K562 (cell line): ENCODE results near the gene HPD. TPM values are rescaled to one million over a fixed set of nuclear protein-coding genes. Genes with fewer than 3 reads are reported as not detected.

Experiments
- C11orf30 ChIP-seq: fragments of 450-650 bp; IDR thresholded peaks from 2 replicates; pipeline ENCODE4 v1.6.1; 2016; ENCODE audit warnings: low read depth, mild to moderate bottlenecking
- CBX5 ChIP-seq: IDR thresholded peaks from 2 replicates; pipeline ENCODE4 v1.6.1; 2014; ENCODE audit warnings: low read depth, borderline replicate concordance
- EP300 ChIP-seq: IDR thresholded peaks from 2 replicates; pipeline ENCODE4 v1.6.1; 2012; ENCODE audit warnings: low read length, improper control_type of control experiment
- FOXK1 ChIP-seq: sonication (generic); formaldehyde crosslinking; IDR thresholded peaks from 2 replicates; pipeline ENCODE4 v1.8.0; 2022; ENCODE audit warnings: missing genetic modification reagents, mild to moderate bottlenecking, borderline replicate concordance
- FOXM1 ChIP-seq, 2 experiments: fragments of 450-650 bp in 1 of 2; sonication (generic) in 1 of 2; formaldehyde crosslinking in 1 of 2; IDR thresholded peaks; 2 replicates each; pipeline versions ENCODE4 v1.6.1 to v1.9.0; 2017 to 2022; ENCODE audit warnings: low read depth in 2 of 2, mild to moderate bottlenecking in 2 of 2, missing genetic modification reagents in 1 of 2, moderate library complexity in 1 of 2
- HBP1 ChIP-seq: fragments of 450-650 bp; formaldehyde crosslinking; IDR thresholded peaks from 2 replicates; pipeline ENCODE4 v1.4.0; 2022; ENCODE audit warnings: missing genetic modification characterization
- HMGN3 ChIP-seq: IDR thresholded peaks from 2 replicates; pipeline ENCODE4 v1.6.1; 2011; ENCODE audit warnings: borderline replicate concordance, low read depth, mild to moderate bottlenecking, mixed read lengths, low read length; ENCODE audit not compliant: insufficient read length; ENCODE audit errors: extremely low read depth
- MTA3 ChIP-seq: fragments of 450-650 bp; formaldehyde crosslinking; IDR thresholded peaks from 2 replicates; pipeline ENCODE4 v1.6.1; 2017; ENCODE audit warnings: mild to moderate bottlenecking, borderline replicate concordance
- NBN ChIP-seq: fragments of 450-650 bp; IDR thresholded peaks from 2 replicates; pipeline ENCODE4 v1.6.1; 2016; ENCODE audit warnings: low read depth, mild to moderate bottlenecking
- PRPF4 ChIP-seq: fragments of 200-400 bp; formaldehyde crosslinking; IDR thresholded peaks from one replicate; pipeline ENCODE4 v1.6.1; 2017; ENCODE audit warnings: low read length, low read depth, mild to moderate bottlenecking; ENCODE audit not compliant: insufficient read depth, poor library complexity, severe bottlenecking
- SMARCA4 ChIP-seq: fragments of 450-650 bp; IDR thresholded peaks from 2 replicates; pipeline ENCODE4 v1.6.1; 2016
- SNRNP70 ChIP-seq: fragments of 200-400 bp; formaldehyde crosslinking; optimal IDR thresholded peaks from 2 replicates; pipeline ENCODE3; 2017; ENCODE audit warnings: low read depth, low read length
- SRF ChIP-seq, 2 experiments: fragments of 250-450, 450-650 bp in 1 of 2; sonication (Bioruptor Pico) in 1 of 2; sonication (generic) in 1 of 2; formaldehyde crosslinking; IDR thresholded peaks; 2 replicates each; pipeline versions ENCODE4 v1.5.0 to v1.5.1; 2020 to 2022; ENCODE audit warnings: mild to moderate bottlenecking in 1 of 2, missing genetic modification reagents in 1 of 2
- ZFP30 ChIP-seq: fragments of 250-450 bp; sonication (Bioruptor Pico); IDR thresholded peaks from 2 replicates; pipeline ENCODE4 v1.8.0; 2022; ENCODE audit warnings: moderate library complexity, mild to moderate bottlenecking, inconsistent platforms, borderline replicate concordance
- ZNF174 ChIP-seq: fragments of 250-450 bp; sonication (Bioruptor Pico); IDR thresholded peaks from 2 replicates; pipeline ENCODE4 v1.4.0; 2020; ENCODE audit warnings: mild to moderate bottlenecking
- ZNF24 ChIP-seq: fragments of 450-650 bp; IDR thresholded peaks from 2 replicates; pipeline ENCODE4 v1.6.1; 2016
- ZNF592 ChIP-seq: fragments of 450-650 bp; IDR thresholded peaks from 2 replicates; pipeline ENCODE4 v1.6.1; 2017; ENCODE audit warnings: antibody characterized with exemption, mild to moderate bottlenecking
- polyA plus RNA-seq, 8 experiments: library from polyadenylated mRNA; depleted of rRNA in 4 of 8; stranded (reverse) in 5 of 8; unstranded in 3 of 8; fragments of >200 nt; fragmentation: Nextera tagmentation in 2 of 8; fragmentation: Illumina TruSeq in 1 of 8; extraction: Ambion mirVana in 2 of 8; extraction: Trizol in 1 of 8; gene quantifications; 2 replicates each; pipeline versions ENCODE4 v1.2.1 to v1.2.3, GENCODE V29; 2011 to 2014; ENCODE audit warnings: inconsistent platforms in 1 of 8, missing spikeins in 1 of 8
- total RNA-seq, 7 experiments: library from RNA; depleted of rRNA in 6 of 7; stranded (reverse); fragments of >200 nt in 6 of 7; fragmentation: Illumina TruSeq in 2 of 7; extraction: Trizol in 2 of 7; gene quantifications; 2 replicates each; pipeline versions ENCODE4 v1.2.1 to v1.2.3, GENCODE V29; 2011 to 2021; ENCODE audit warnings: low replicate concordance in 1 of 7
- TF ChIP-seq, protein P1 (sequence below): fragments of 450-650 bp; IDR thresholded peaks from 2 replicates; pipeline ENCODE4 v1.6.1; 2016; ENCODE audit warnings: antibody characterized with exemption
- TF ChIP-seq, protein P2 (sequence below): fragments of 250-450 bp; sonication (Bioruptor Pico); IDR thresholded peaks from 2 replicates; pipeline ENCODE4 v1.5.0; 2021

HPD gene
- total and polyA plus RNA-seq, 9 of the 15 experiments (the other 6 are each of a cell fraction or from before 2014, with no cell fraction given): 0.06 to 0.29 (median 0.07) TPM; not detected in 4

DNA sequence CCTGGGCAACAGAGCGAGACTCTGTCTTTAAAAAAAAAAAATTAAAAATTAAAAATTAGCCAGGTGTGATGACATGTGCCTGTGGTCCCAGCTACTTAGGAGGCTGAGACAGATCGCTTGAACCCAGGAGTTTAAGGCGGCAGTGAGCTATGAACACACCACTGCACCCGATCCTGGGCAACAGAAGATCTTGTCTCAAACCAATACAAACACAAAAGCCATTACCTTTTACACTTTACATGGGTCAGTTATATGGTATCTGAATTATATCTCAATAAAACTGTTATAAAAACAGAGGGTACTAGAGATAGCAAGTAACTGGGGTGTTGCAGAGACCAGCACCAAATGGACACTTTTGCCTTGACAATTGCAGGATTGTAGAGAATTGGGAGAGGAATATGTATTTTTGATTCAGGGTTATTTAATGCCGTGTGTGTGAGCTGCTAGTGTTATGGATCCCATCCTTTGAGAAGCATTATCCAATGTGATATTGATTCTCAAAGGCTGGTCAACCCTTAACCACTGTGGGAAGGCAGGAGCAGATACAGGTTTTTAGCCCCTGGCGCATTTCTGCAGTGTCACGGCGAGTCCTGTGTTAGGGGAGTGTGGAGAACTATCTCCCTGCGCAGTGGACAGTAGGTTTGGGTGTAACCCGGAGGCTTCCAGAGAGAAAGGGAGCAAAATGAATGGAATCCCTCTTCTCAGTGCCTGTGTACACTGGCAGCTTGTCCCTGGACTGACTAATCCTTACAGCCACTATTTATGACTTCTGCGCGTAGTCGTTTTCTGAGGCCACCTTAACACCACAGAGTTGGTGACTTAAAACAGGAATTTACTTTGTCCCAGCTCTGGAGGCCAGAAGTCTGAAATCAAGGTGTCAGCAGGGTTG, 34.3 kb upstream of the HPD start (continued):
- TF ChIP-seq SRF (CRISPR knock-in tag; IDR thresholded peaks at IDR 0.05) (no peak), ZFP30 (CRISPR knock-in tag) (no peak), PRPF4 (no peak), C11orf30 (peak; percentile 96), EP300 (no peak), MTA3 (peak; percentile 43; the same call in 1 of the 2 replicates), SMARCA4 (peak; percentile 77), HMGN3 (no peak), HBP1 (CRISPR knock-in tag) (no peak), FOXK1 (CRISPR knock-in tag) (no peak), FOXM1 (IDR thresholded peaks at IDR 0.05; ENCODE audit: low read depth) (no peak), FOXM1 (CRISPR knock-in tag; IDR thresholded peaks at IDR 0.05; ENCODE audit: low read depth) (no peak), ZNF174 (no peak), ZNF592 (peak; percentile 70), NBN (0 out of 2 replicates have a peak, but pooled peaks have one; percentile 57), ZNF24 (0 out of 2 replicates have a peak, but pooled peaks have one; percentile 5), CBX5 (no peak), SNRNP70 (no peak)
- TF ChIP-seq, protein P1, sequence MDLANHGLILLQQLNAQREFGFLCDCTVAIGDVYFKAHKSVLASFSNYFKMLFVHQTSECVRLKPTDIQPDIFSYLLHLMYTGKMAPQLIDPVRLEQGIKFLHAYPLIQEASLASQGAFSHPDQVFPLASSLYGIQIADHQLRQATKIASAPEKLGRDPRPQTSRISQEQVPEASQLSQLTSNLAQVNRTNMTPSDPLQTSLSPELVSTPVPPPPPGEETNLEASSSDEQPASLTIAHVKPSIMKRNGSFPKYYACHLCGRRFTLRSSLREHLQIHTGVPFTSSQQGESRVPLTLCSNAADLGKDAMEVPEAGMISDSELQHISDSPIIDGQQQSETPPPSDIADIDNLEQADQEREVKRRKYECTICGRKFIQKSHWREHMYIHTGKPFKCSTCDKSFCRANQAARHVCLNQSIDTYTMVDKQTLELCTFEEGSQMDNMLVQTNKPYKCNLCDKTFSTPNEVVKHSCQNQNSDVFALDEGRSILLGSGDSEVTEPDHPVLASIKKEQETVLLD: no peak; the same call in 1 of the 2 replicates
- TF ChIP-seq, protein P2, sequence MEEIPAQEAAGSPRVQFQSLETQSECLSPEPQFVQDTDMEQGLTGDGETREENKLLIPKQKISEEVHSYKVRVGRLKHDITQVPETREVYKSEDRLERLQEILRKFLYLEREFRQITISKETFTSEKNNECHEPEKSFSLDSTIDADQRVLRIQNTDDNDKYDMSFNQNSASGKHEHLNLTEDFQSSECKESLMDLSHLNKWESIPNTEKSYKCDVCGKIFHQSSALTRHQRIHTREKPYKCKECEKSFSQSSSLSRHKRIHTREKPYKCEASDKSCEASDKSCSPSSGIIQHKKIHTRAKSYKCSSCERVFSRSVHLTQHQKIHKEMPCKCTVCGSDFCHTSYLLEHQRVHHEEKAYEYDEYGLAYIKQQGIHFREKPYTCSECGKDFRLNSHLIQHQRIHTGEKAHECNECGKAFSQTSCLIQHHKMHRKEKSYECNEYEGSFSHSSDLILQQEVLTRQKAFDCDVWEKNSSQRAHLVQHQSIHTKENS: no peak
